ENCODE results near the gene DIP2C.
"Not testable (repeated sequence)": the region's sequence is repeated elsewhere in the genome, so short reads cannot be mapped to it uniquely, and the experiment has no call there.

Gene DIP2C

GRCh38 chr10:485776-486175 lies 203.7 kb downstream of the DIP2C start:
- Mint-ChIP-seq H3K9me3 (no peaks in the 10 kb centered on the region), H3K4me1 (peaks cover 5% of the 10 kb centered on the region), H3K36me3 (ENCODE audit: low read depth) (no peaks in the 10 kb centered on the region), H3K27me3 (no peaks in the 10 kb centered on the region), H3K4me3 (peak overlapping the region; percentile 43), H3K27ac (no peak overlapping the region)
- no peak for ATAC-seq
- no peak for DNase-seq

GRCh38 chr10:484925-485661 lies 204.4 kb downstream of the DIP2C start:
- ATAC-seq (peak; percentile 29), DNase-seq (no peak)
- peaks cover 5% of the 10 kb centered on the region for H3K4me1 Mint-ChIP-seq
- no peaks in the 10 kb centered on the region for H3K36me3 Mint-ChIP-seq (ENCODE audit: low read depth)
- no peaks in the 10 kb centered on the region for H3K9me3 Mint-ChIP-seq
- H3K27me3 Mint-ChIP-seq, result no peaks in the 10 kb centered on the region
- H3K4me3 Mint-ChIP-seq, result peak overlapping the region; percentile 79
- H3K27ac Mint-ChIP-seq, result peak overlapping the region; percentile 77

GRCh38 chr10:484441-484924 lies 205.0 kb downstream of the DIP2C start:
- H3K4me3 Mint-ChIP-seq, result peak overlapping the region; percentile 79
- ATAC-seq (peak; percentile 34), DNase-seq (peak; percentile 14)
- H3K27ac Mint-ChIP-seq, result peak overlapping the region; percentile 77
- H3K36me3 Mint-ChIP-seq (ENCODE audit: low read depth), result no peaks in the 10 kb centered on the region
- peaks cover 5% of the 10 kb centered on the region for H3K4me1 Mint-ChIP-seq
- no peaks in the 10 kb centered on the region for H3K27me3 Mint-ChIP-seq
- no peaks in the 10 kb centered on the region for H3K9me3 Mint-ChIP-seq

- Mint-ChIP-seq H3K36me3 (ENCODE audit: low read depth) (no peaks in the 10 kb centered on the region), H3K4me1 (peaks cover 5% of the 10 kb centered on the region), H3K27ac (no peak overlapping the region), H3K9me3 (peaks cover 5% of the 10 kb centered on the region), H3K4me3 (no peak overlapping the region), H3K27me3 (no peaks in the 10 kb centered on the region)
- ATAC-seq (no peak), DNase-seq (no peak)
Measured at GRCh38 chr10:483261-483660, 206.2 kb downstream of the DIP2C start.

GRCh38 chr10:482848-483247 lies 206.6 kb downstream of the DIP2C start:
- no peak for ATAC-seq

GRCh38 chr10:482051-482501 lies 207.4 kb downstream of the DIP2C start:
- no peak overlapping the region for H3K27ac Mint-ChIP-seq
- no peak overlapping the region for H3K4me3 Mint-ChIP-seq
- peaks cover 6% of the 10 kb centered on the region for H3K9me3 Mint-ChIP-seq
- peaks cover under 1% of the 10 kb centered on the region for H3K27me3 Mint-ChIP-seq
- H3K4me1 Mint-ChIP-seq, result peaks cover 8% of the 10 kb centered on the region
- no peak for ATAC-seq
- H3K36me3 Mint-ChIP-seq (ENCODE audit: low read depth), result peaks cover under 1% of the 10 kb centered on the region
- no peak for DNase-seq

More at GRCh38 chr10:482848-483247, 206.6 kb downstream of the DIP2C start:
- peaks cover 5% of the 10 kb centered on the region for H3K9me3 Mint-ChIP-seq
- no peak overlapping the region for H3K27ac Mint-ChIP-seq
- H3K4me1 Mint-ChIP-seq, result peaks cover 5% of the 10 kb centered on the region
- H3K4me3 Mint-ChIP-seq, result no peak overlapping the region
- H3K27me3 Mint-ChIP-seq, result no peaks in the 10 kb centered on the region
- no peak for DNase-seq
- no peaks in the 10 kb centered on the region for H3K36me3 Mint-ChIP-seq (ENCODE audit: low read depth)

- peaks cover 1% of the 10 kb centered on the region for H3K36me3 Mint-ChIP-seq (ENCODE audit: low read depth)
- H3K9me3 Mint-ChIP-seq, result peaks cover 9% of the 10 kb centered on the region
- no peak for ATAC-seq
- no peak overlapping the region for H3K27ac Mint-ChIP-seq
- no peak overlapping the region for H3K4me3 Mint-ChIP-seq
- peaks cover 2% of the 10 kb centered on the region for H3K27me3 Mint-ChIP-seq
- peaks cover 11% of the 10 kb centered on the region for H3K4me1 Mint-ChIP-seq
- DNase-seq, result no peak
Measured at GRCh38 chr10:481628-482027, 207.8 kb downstream of the DIP2C start.

GRCh38 chr10:480928-481552 lies 208.4 kb downstream of the DIP2C start:
- Mint-ChIP-seq H3K36me3 (ENCODE audit: low read depth) (peaks cover 1% of the 10 kb centered on the region), H3K27ac (no peak overlapping the region), H3K4me1 (peaks cover 11% of the 10 kb centered on the region), H3K4me3 (no peak overlapping the region), H3K27me3 (peaks cover 2% of the 10 kb centered on the region), H3K9me3 (peaks cover 9% of the 10 kb centered on the region)
- ATAC-seq, result no peak
- DNase-seq, result no peak

GRCh38 chr10:480498-480927 lies 209.0 kb downstream of the DIP2C start:
- no peak overlapping the region for H3K4me3 Mint-ChIP-seq
- ATAC-seq (no peak), DNase-seq (no peak)
- peaks cover 2% of the 10 kb centered on the region for H3K27me3 Mint-ChIP-seq
- H3K4me1 Mint-ChIP-seq, result peaks cover 9% of the 10 kb centered on the region
- no peak overlapping the region for H3K27ac Mint-ChIP-seq
- H3K9me3 Mint-ChIP-seq, result peaks cover 9% of the 10 kb centered on the region
- peaks cover 1% of the 10 kb centered on the region for H3K36me3 Mint-ChIP-seq (ENCODE audit: low read depth)

- DNase-seq; H3K27ac Mint-ChIP-seq; H3K27me3 Mint-ChIP-seq; H3K4me3 Mint-ChIP-seq; ATAC-seq; H3K9me3 Mint-ChIP-seq; H3K36me3 Mint-ChIP-seq (ENCODE audit: low read depth); H3K4me1 Mint-ChIP-seq: not testable (repeated sequence)
Measured at GRCh38 chr10:479706-480497, 209.6 kb downstream of the DIP2C start.

- Mint-ChIP-seq H3K4me1 (peaks cover 6% of the 10 kb centered on the region), H3K9me3 (peaks cover 9% of the 10 kb centered on the region), H3K27me3 (peaks cover 2% of the 10 kb centered on the region), H3K36me3 (ENCODE audit: low read depth) (peaks cover 1% of the 10 kb centered on the region), H3K27ac (no peak overlapping the region), H3K4me3 (no peak overlapping the region)
- DNase-seq (no peak), ATAC-seq (no peak)
Measured at GRCh38 chr10:478471-479245, 210.8 kb downstream of the DIP2C start.

GRCh38 chr10:477620-478019 lies 211.8 kb downstream of the DIP2C start:
- H3K4me3 Mint-ChIP-seq, result no peak overlapping the region
- H3K27me3 Mint-ChIP-seq, result peaks cover 2% of the 10 kb centered on the region
- H3K36me3 Mint-ChIP-seq (ENCODE audit: low read depth), result peaks cover 1% of the 10 kb centered on the region
- no peak overlapping the region for H3K27ac Mint-ChIP-seq
- H3K9me3 Mint-ChIP-seq, result peaks cover 9% of the 10 kb centered on the region
- ATAC-seq (no peak), DNase-seq (no peak)
- H3K4me1 Mint-ChIP-seq, result peaks cover 6% of the 10 kb centered on the region

GRCh38 chr10:476455-476780 lies 213.1 kb downstream of the DIP2C start:
- no peak for ATAC-seq
- Mint-ChIP-seq H3K27ac (no peak overlapping the region), H3K9me3 (peaks cover 9% of the 10 kb centered on the region), H3K4me3 (no peak overlapping the region), H3K4me1 (peaks cover 6% of the 10 kb centered on the region), H3K27me3 (peaks cover 2% of the 10 kb centered on the region), H3K36me3 (ENCODE audit: low read depth) (peaks cover 1% of the 10 kb centered on the region)
- DNase-seq, result no peak
